Stomach (tissue), 9 donors: Measurements from ENCODE around the gene LSM3. TPM values are rescaled to one million over a fixed set of nuclear protein-coding genes. Genes with fewer than 3 reads are reported as not detected.
"Not testable (repeated sequence)": the region's sequence is repeated elsewhere in the genome, so short reads cannot be mapped to it uniquely, and the experiment has no call there.

Experiments used
- DNase-seq, 2 donors: peaks; one replicate each; pipeline versions ENCODE4 v3.0.0 to v3.0.0-alpha.2; 2013 to 2019
- H3K27ac ChIP-seq, 5 donors: fragments of 200-600 bp in 4 of 5; sonication (generic) in 4 of 5; one replicate each; pipeline ENCODE4 v1.5.1; 2013 to 2019; ENCODE audit warnings: mild to moderate bottlenecking in 1 of 5, moderate library complexity in 1 of 5
- H3K27me3 ChIP-seq, 3 donors: fragments of 200-600 bp; sonication (generic); one replicate each; pipeline ENCODE4 v1.5.1; 2017 to 2019; ENCODE audit warnings: mixed run types in 1 of 3
- H3K36me3 ChIP-seq, 4 donors: fragments of 200-600 bp; sonication (generic); 1 replicate in 3 of 4; 2 replicates in 1 of 4; pipeline ENCODE4 v1.5.1; 2016 to 2019
- H3K4me1 ChIP-seq, 4 donors: fragments of 200-600 bp; sonication (generic); one replicate each; pipeline ENCODE4 v1.5.1; 2016 to 2019
- H3K4me3 ChIP-seq, 4 donors: fragments of 200-600 bp; sonication (generic) in 3 of 4; one replicate each; pipeline ENCODE4 v1.5.1; 2016 to 2019; ENCODE audit warnings: mild to moderate bottlenecking in 1 of 4
- H3K9me3 ChIP-seq, 4 donors: fragments of 200-600 bp; sonication (generic); one replicate each; pipeline ENCODE4 v1.5.1; 2016 to 2019
- EP300 ChIP-seq: sonication (generic); formaldehyde crosslinking; IDR thresholded peaks from one replicate; pipeline ENCODE4 v1.6.1; 2017; ENCODE audit warnings: antibody characterized with exemption
- POLR2A ChIP-seq, 4 donors: fragments of 450-650 bp; IDR thresholded peaks; one replicate each; pipeline ENCODE4 v1.6.1; 2016; ENCODE audit warnings: antibody characterized with exemption in 4 of 4, control low read depth in 2 of 4, mild to moderate bottlenecking in 1 of 4, moderate library complexity in 1 of 4
- POLR2AphosphoS5 ChIP-seq, 3 donors: sonication (generic); formaldehyde crosslinking; IDR thresholded peaks; one replicate each; pipeline ENCODE4 v1.6.1; 2016; ENCODE audit warnings: antibody characterized with exemption in 3 of 3
- WGBS, 5 donors: extraction: QIAGEN DNeasy Blood & Tissue Kit in 3 of 5; methylation state at CpG; one replicate each; pipeline versions ENCODE4 v1.1.5 to v1.1.7; 2013 to 2018; 5-methylcytosine and 5-hydroxymethylcytosine counted together
- intact Hi-C: fragments of 100-400 bp; cut with DNase I; formaldehyde crosslinking; loops from one replicate; pipeline ENCODE4 v1.15.1; 2023; ENCODE audit warnings: low total_unique reads
- polyA plus RNA-seq, 3 donors: library from polyadenylated mRNA; stranded (reverse); fragments of 200-250 nt; gene quantifications; one replicate each; pipeline ENCODE4 v1.2.3, GENCODE V29; 2013
- total RNA-seq, 5 donors: library from RNA; depleted of rRNA; stranded (reverse); fragments of >200 nt; gene quantifications; one replicate each; pipeline versions ENCODE4 v1.1.0 to v1.2.3, GENCODE V29; 2014 to 2016
- TF ChIP-seq, protein P1 (sequence below), 7 experiments: fragments of 450-650 bp in 4 of 7; fragments of 200-600 bp in 3 of 7; sonication (generic) in 3 of 7; IDR thresholded peaks; one replicate each; pipeline ENCODE4 v1.5.1; 2016 to 2019; ENCODE audit warnings: antibody characterized with exemption in 7 of 7, control low read depth in 2 of 7, mild to moderate bottlenecking in 1 of 7
- donor health status: healthy with polysubstance abuse.
- donor health status: Bipolar disorder and iron deficiency.
- donor health status: healthy.

Gene LSM3
- total and polyA plus RNA-seq, 8 donors: 2.2 to 15.0 (median 11.0) TPM

DNA sequence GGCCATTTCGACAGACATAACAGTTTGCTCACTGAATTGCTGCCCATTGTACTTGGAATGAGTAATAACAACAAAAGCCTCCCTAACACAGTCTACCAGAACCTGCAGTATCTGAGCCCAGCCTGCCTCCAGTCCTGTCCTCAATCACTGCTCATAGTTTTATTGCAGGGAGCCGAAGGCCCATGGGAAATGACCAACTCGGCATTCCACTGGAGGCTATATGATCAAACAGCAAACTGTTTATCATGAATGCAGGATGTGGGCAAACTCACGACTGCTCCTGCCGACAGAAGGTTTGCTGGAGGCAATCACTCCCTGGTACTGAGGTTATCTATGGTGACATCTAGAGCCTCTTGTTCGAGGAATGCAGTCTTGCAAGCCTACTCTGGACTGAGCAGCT lies 46.3 kb downstream of the LSM3 start:
- Histone ChIP-seq H3K9me3 (peaks cover 0 to 16% (median 0%) of the 10 kb centered on the region in 4 donors), H3K27ac (peak overlapping the region in 1 of 5 donors; percentile 30), H3K36me3 (no peaks in the 10 kb centered on the region), H3K27me3 (peaks cover 0 to 4% (median 0%) of the 10 kb centered on the region in 3 donors), H3K4me1 (peaks cover 0 to 26% (median 13%) of the 10 kb centered on the region in 4 donors), H3K4me3 (no peak overlapping the region)
- TF ChIP-seq POLR2A (IDR thresholded peaks at IDR 0.05) (no peak), EP300 (no peak)
- TF ChIP-seq, protein P1, sequence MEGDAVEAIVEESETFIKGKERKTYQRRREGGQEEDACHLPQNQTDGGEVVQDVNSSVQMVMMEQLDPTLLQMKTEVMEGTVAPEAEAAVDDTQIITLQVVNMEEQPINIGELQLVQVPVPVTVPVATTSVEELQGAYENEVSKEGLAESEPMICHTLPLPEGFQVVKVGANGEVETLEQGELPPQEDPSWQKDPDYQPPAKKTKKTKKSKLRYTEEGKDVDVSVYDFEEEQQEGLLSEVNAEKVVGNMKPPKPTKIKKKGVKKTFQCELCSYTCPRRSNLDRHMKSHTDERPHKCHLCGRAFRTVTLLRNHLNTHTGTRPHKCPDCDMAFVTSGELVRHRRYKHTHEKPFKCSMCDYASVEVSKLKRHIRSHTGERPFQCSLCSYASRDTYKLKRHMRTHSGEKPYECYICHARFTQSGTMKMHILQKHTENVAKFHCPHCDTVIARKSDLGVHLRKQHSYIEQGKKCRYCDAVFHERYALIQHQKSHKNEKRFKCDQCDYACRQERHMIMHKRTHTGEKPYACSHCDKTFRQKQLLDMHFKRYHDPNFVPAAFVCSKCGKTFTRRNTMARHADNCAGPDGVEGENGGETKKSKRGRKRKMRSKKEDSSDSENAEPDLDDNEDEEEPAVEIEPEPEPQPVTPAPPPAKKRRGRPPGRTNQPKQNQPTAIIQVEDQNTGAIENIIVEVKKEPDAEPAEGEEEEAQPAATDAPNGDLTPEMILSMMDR (IDR thresholded peaks at IDR 0.05): no peak
- 31 to 52% (median 41%) methylated on average over 6 of the region's 6 CpGs for WGBS, 5 donors
- intact Hi-C loops: no loop called here
- no peak for DNase-seq

DNA sequence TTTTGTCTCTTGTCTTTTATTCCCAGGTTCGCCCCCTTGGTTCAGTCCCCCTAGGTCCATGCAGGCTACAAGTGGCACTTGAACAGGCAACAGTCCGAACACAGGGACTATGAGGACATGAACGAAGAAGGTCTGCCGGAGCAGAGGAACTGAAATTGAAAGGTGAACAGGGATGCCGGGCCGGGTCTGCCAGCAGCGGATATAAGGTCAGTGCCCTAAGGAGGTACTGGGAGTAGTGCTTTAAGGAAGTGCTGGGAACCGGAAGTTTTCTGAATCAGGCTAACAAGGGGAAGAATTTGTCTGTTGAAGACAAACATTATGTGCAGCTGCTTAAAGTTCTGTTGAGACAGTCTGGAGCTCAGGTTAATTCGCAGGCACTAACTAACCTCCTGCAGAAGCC lies 46.8 kb downstream of the LSM3 start:
- Histone ChIP-seq H3K27me3 (peaks cover 0 to 4% (median 0%) of the 10 kb centered on the region in 3 donors), H3K4me3 (no peak overlapping the region), H3K36me3 (no peaks in the 10 kb centered on the region), H3K4me1 (peaks cover 0 to 26% (median 13%) of the 10 kb centered on the region in 4 donors), H3K27ac (peak overlapping the region in 1 of 5 donors; percentile 30), H3K9me3 (peaks cover 0 to 16% (median 0%) of the 10 kb centered on the region in 4 donors)
- no peak for DNase-seq
- 38 to 51% (median 48%) methylated on average over 9 of the region's 9 CpGs for WGBS, 5 donors
- intact Hi-C loops: no loop called here
- no peak for TF ChIP-seq POLR2A (IDR thresholded peaks at IDR 0.05)
- TF ChIP-seq EP300: no peak
- TF ChIP-seq, protein P1 (IDR thresholded peaks at IDR 0.05): no peak
- TF ChIP-seq POLR2AphosphoS5 (IDR thresholded peaks at IDR 0.05): no peak

DNA sequence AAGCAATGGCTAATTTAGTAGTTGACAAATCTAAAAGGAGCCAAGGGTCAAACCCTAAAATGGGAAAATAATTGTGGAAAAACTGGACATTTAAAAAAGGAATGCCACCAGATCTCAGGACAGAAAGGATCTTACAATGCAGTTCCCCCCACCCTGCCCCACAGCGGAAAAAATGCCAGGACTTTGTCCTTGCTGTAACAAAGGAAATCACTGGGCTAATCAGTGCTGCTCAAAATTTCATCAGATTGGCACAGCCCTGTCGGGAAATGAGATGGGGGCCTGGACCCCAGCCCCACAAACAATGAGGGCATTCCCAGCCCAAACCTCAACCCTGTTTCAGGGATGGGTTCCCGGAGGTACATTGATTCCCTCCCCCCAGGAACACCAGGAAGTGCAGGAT lies 47.7 kb downstream of the LSM3 start:
- H3K27me3 ChIP-seq, H3K36me3 ChIP-seq, H3K4me3 ChIP-seq, H3K9me3 ChIP-seq, H3K27ac ChIP-seq, intact Hi-C loops, DNase-seq: not testable (repeated sequence)
- H3K4me1 ChIP-seq: peaks cover 0 to 26% (median 13%) of the 10 kb centered on the region in 4 donors
- 36 to 58% (median 53%) methylated on average over 3 of the region's 3 CpGs for WGBS, 5 donors

DNA sequence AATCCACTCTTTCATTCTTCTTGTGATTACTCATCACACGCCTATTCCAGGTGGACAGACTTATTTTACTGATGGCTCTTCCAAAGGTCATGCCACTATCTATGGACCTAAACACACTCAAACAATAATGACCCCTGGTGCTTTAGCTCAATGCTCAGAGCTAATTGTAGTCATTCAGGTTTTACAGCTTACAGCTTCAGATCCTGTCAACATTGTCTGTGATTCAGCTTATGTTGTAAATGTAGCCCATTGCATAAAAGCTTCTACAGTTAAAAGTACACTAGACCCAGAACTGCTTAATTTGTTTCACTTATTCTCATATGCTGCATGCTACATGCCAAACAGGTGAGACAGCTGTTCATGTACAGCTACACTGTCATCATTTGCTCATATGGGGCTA lies 49.2 kb downstream of the LSM3 start:
- TF ChIP-seq, protein P1 (IDR thresholded peaks at IDR 0.05): no peak
- TF ChIP-seq POLR2A (IDR thresholded peaks at IDR 0.05) (no peak), POLR2AphosphoS5 (IDR thresholded peaks at IDR 0.05) (no peak), EP300 (no peak)
- 1 to 84% (median 31%) methylated on average over 1 of the region's 1 CpG for WGBS, 5 donors
- no peak overlapping the region for H3K4me3 ChIP-seq
- no peaks in the 10 kb centered on the region for H3K36me3 ChIP-seq
- H3K27ac ChIP-seq: no peak overlapping the region
- no peaks in the 10 kb centered on the region for H3K9me3 ChIP-seq
- DNase-seq: peak in 1 of 2 donors; percentile 66
- H3K27me3 ChIP-seq: peaks cover 0 to 4% (median 0%) of the 10 kb centered on the region in 3 donors
- intact Hi-C loops: no loop called here
- peaks cover 0 to 26% (median 13%) of the 10 kb centered on the region in 4 donors for H3K4me1 ChIP-seq

DNA sequence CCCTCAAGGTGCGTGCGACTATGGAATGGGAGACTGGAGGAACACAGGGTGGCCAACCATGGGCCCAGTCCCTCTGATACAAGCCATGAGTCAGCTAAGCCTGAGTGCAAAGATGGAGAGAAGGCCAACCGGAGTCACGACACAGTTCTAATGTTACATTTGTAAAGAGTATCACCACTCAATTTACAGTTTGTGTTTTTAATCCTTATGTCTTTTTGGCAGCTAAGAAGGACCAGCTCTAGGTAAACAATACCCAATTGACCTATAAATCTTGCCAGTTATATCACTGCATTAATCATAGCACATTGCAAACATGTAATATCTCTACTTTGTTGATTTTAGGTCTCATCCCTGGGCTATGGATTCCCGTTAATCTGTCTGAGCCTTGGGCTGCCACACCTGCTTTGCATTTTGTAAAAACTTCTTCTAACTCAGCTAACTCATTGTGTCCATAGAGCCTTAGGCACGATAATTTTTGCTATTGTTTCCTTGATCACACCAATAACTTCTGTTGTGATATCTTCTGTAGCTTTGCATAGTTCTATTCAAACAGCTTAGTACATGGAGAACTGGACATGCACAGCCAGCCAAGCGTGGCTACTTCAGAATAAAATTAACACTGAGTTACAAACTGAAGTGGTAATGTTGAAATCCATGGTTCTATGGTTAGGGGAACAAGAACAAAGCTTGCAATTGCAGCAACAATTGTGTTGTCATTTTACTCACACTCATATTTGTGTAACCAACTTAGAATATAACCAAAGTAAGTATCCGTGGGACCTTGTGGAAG lies 50.3 kb downstream of the LSM3 start:
- H3K27me3 ChIP-seq: peaks cover 0 to 3% (median 0%) of the 10 kb centered on the region in 3 donors
- WGBS, 5 donors: 70 to 81% (median 76%) methylated on average over 8 of the region's 8 CpGs
- no peak overlapping the region for H3K4me3 ChIP-seq
- TF ChIP-seq, protein P1 (IDR thresholded peaks at IDR 0.05): no peak
- TF ChIP-seq POLR2A (IDR thresholded peaks at IDR 0.05): no peak
- no peak for TF ChIP-seq POLR2AphosphoS5 (IDR thresholded peaks at IDR 0.05)
- TF ChIP-seq EP300: no peak
- peaks cover 0 to 26% (median 13%) of the 10 kb centered on the region in 4 donors for H3K4me1 ChIP-seq
- no peaks in the 10 kb centered on the region for H3K36me3 ChIP-seq
- H3K9me3 ChIP-seq: peaks cover 0 to 6% (median 0%) of the 10 kb centered on the region in 4 donors
- intact Hi-C loops: no loop called here
- no peak for DNase-seq
- H3K27ac ChIP-seq: peak overlapping the region in 1 of 5 donors; percentile 24

DNA sequence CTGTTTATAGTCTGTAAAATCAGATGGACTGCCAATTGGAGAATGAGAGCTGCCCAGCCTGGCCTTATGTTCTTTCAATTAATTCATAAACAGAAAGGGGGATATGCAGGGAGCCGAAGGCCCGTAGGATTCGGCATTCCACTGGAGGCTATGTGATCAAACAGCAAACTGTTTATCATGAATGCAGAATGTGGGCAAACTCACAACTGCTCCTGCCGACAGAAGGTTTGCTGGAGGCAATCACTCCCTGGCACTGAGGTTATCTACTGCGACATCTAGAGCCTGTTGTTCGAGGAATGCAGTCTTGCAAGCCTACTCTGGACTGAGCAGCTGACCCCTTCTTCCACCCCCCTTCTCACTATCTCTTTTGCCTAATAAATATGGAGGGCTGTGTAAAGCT lies 51.1 kb downstream of the LSM3 start:
- intact Hi-C loops: not testable (repeated sequence)
- H3K27ac ChIP-seq: peak overlapping the region in 1 of 5 donors; percentile 24

More for the DNA sequence above, 51.1 kb downstream of the LSM3 start:
- WGBS, 5 donors: 30 to 43% (median 33%) methylated on average over 6 of the region's 6 CpGs
- not testable (repeated sequence) for H3K36me3 ChIP-seq, DNase-seq, H3K27me3 ChIP-seq, H3K4me3 ChIP-seq
- peaks cover 0 to 28% (median 13%) of the 10 kb centered on the region in 4 donors for H3K4me1 ChIP-seq
- H3K9me3 ChIP-seq: peaks cover 0 to 13% (median 0%) of the 10 kb centered on the region in 4 donors
